SK-N-SH treated with all-trans-retinoic acid at 6 μM for 48 hours (cell line): ENCODE measurements around the gene TDRKH.
"Not testable (repeated sequence)": the region's sequence is repeated elsewhere in the genome, so short reads cannot be mapped to it uniquely, and the experiment has no call there.

Experiments used
- ARNTL ChIP-seq: fragments of 450-650 bp; formaldehyde crosslinking; IDR thresholded peaks from 2 replicates; pipeline ENCODE4 v1.5.0; 2020; ENCODE audit warnings: low read depth, mild to moderate bottlenecking, moderate library complexity, borderline replicate concordance
- BACH2 ChIP-seq: fragments of 250-450 bp; sonication (Bioruptor Pico); IDR thresholded peaks from 2 replicates; pipeline ENCODE4 v1.9.0; 2021; ENCODE audit warnings: mild to moderate bottlenecking, borderline replicate concordance
- ISL1 ChIP-seq: fragments of 250-450 bp; sonication (Bioruptor Pico); IDR thresholded peaks from 2 replicates; pipeline ENCODE4 v2.1.2; 2022; ENCODE audit warnings: mild to moderate bottlenecking, moderate library complexity
- RARB ChIP-seq: fragments of 250-450 bp; sonication (Bioruptor Pico); IDR thresholded peaks from 2 replicates; pipeline ENCODE4 v1.8.0; 2021; ENCODE audit warnings: mild to moderate bottlenecking, moderate library complexity
- SNAI2 ChIP-seq: fragments of 250-450 bp; sonication (Bioruptor Pico); IDR thresholded peaks from 2 replicates; pipeline ENCODE4 v1.5.0; 2020; ENCODE audit warnings: mild to moderate bottlenecking, moderate library complexity
- ZNF565 ChIP-seq: fragments of 450-650 bp; formaldehyde crosslinking; conservative IDR thresholded peaks from 2 replicates; pipeline ENCODE4 v1.5.0; 2020; ENCODE audit warnings: low read depth, mild to moderate bottlenecking, moderate library complexity
- TF ChIP-seq, protein P1 (sequence below): fragments of 250-450 bp; sonication (Bioruptor Pico); IDR thresholded peaks from 2 replicates; pipeline ENCODE4 v1.8.0; 2021; ENCODE audit warnings: low read depth, mild to moderate bottlenecking, moderate library complexity, borderline replicate concordance
- TF ChIP-seq, protein P2 (sequence below): fragments of 250-450 bp; sonication (Bioruptor Pico); IDR thresholded peaks from 2 replicates; pipeline ENCODE4 v1.8.0; 2020; ENCODE audit warnings: mild to moderate bottlenecking, moderate library complexity, borderline replicate concordance
- TF ChIP-seq, protein P3 (sequence below): fragments of 250-450 bp; sonication (Bioruptor Pico); IDR thresholded peaks from 2 replicates; pipeline ENCODE4 v1.5.0; 2020; ENCODE audit warnings: mild to moderate bottlenecking, moderate library complexity

DNA sequence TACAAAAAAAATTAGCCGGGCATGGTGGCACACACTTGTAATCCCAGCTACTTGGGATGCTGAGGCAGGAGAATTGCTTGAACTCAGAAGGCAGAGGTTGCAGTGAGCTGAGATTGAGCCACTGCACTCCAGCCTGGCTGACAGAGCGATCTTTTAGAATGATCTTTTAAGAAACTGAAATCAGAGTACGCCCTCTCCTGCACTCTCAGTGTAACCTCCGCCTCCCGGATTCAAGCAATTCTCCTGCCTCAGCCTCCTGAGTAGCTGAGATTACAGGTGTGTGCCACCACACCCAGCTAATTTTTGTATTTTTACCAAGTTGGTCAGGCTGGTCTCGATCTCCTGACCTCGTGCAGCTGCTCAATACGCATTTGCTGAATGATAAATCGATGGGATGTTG, 56.3 kb downstream of the TDRKH start:
- TF ChIP-seq, protein P1, sequence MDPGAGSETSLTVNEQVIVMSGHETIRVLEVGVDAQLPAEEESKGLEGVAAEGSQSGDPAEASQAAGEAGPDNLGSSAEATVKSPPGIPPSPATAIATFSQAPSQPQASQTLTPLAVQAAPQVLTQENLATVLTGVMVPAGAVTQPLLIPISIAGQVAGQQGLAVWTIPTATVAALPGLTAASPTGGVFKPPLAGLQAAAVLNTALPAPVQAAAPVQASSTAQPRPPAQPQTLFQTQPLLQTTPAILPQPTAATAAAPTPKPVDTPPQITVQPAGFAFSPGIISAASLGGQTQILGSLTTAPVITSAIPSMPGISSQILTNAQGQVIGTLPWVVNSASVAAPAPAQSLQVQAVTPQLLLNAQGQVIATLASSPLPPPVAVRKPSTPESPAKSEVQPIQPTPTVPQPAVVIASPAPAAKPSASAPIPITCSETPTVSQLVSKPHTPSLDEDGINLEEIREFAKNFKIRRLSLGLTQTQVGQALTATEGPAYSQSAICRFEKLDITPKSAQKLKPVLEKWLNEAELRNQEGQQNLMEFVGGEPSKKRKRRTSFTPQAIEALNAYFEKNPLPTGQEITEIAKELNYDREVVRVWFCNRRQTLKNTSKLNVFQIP: not testable (repeated sequence)
- TF ChIP-seq ISL1 (CRISPR knock-in tag); ARNTL (CRISPR knock-in tag); ZNF565; SNAI2 (CRISPR knock-in tag); BACH2 (CRISPR knock-in tag); RARB (CRISPR knock-in tag): not testable (repeated sequence)
- TF ChIP-seq, protein P2, sequence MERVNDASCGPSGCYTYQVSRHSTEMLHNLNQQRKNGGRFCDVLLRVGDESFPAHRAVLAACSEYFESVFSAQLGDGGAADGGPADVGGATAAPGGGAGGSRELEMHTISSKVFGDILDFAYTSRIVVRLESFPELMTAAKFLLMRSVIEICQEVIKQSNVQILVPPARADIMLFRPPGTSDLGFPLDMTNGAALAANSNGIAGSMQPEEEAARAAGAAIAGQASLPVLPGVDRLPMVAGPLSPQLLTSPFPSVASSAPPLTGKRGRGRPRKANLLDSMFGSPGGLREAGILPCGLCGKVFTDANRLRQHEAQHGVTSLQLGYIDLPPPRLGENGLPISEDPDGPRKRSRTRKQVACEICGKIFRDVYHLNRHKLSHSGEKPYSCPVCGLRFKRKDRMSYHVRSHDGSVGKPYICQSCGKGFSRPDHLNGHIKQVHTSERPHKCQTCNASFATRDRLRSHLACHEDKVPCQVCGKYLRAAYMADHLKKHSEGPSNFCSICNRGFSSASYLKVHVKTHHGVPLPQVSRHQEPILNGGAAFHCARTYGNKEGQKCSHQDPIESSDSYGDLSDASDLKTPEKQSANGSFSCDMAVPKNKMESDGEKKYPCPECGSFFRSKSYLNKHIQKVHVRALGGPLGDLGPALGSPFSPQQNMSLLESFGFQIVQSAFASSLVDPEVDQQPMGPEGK: not testable (repeated sequence)
- TF ChIP-seq, protein P3, sequence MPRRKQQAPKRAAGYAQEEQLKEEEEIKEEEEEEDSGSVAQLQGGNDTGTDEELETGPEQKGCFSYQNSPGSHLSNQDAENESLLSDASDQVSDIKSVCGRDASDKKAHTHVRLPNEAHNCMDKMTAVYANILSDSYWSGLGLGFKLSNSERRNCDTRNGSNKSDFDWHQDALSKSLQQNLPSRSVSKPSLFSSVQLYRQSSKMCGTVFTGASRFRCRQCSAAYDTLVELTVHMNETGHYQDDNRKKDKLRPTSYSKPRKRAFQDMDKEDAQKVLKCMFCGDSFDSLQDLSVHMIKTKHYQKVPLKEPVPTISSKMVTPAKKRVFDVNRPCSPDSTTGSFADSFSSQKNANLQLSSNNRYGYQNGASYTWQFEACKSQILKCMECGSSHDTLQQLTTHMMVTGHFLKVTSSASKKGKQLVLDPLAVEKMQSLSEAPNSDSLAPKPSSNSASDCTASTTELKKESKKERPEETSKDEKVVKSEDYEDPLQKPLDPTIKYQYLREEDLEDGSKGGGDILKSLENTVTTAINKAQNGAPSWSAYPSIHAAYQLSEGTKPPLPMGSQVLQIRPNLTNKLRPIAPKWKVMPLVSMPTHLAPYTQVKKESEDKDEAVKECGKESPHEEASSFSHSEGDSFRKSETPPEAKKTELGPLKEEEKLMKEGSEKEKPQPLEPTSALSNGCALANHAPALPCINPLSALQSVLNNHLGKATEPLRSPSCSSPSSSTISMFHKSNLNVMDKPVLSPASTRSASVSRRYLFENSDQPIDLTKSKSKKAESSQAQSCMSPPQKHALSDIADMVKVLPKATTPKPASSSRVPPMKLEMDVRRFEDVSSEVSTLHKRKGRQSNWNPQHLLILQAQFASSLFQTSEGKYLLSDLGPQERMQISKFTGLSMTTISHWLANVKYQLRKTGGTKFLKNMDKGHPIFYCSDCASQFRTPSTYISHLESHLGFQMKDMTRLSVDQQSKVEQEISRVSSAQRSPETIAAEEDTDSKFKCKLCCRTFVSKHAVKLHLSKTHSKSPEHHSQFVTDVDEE (CRISPR knock-in tag): not testable (repeated sequence)
